ENCODE data around the gene INF2.
"Not testable (repeated sequence)": the region's sequence is repeated elsewhere in the genome, so short reads cannot be mapped to it uniquely, and the experiment has no call there.

The INF2 gene

DNA sequence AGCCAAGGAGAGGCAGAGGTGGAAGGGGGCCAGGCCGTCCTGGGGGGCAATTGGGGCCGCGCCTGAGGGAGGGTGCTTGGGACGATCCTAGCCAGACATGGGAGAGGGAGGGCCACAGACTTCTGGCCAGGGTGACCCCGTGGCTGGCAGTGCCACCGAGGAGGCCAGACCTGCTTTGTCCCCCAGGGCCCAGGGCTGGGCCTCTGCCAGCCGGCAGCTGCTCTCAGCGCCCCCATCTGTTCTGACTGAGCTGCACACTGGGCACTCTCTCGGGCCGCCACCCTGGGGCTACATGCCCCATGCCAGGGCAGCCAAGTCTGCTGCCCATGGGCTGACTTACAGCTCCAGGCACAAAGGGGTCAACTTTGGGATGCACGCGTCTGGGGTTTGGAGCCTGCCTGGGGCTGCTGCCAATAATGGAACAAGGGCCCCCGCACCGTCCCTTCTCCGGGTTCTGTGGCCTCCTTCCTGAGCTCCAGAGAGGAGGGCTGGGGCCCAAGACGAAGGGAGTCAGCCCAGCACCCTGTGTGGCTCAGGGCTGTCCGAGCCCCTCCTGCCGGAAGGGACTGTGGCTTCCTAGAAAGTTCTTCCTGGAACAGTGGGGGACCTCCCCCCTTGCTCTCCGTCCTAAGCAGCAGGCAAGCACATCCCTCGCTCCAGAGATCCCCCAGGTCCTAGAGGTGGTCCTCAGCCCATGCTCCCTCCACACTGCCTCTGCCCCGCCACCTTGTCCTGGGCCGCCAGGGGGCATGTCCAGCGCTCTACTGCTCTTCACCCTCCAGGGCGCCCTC is 35.8 kb downstream of the INF2 start:
- POLR2A ChIA-PET: no interaction called here
- H3K4me3 ChIP-seq (ENCODE audit: control insufficient read depth in 1 of 7, extremely low read depth in 1 of 7, insufficient read depth in 4 of 7, low read depth in 2 of 7, low read length in 6 of 7): peak overlapping the region in 3 of 7 experiments; percentile 7 to 83 (median 75)
- CTCF ChIA-PET: interaction anchor here (0.6 to 5.4 kb wide), 9 partner anchors 9 to 60 kb away, joined by 3 to 31 read pairs (median 6); partner anchors contain the start of gene SIVA1

DNA sequence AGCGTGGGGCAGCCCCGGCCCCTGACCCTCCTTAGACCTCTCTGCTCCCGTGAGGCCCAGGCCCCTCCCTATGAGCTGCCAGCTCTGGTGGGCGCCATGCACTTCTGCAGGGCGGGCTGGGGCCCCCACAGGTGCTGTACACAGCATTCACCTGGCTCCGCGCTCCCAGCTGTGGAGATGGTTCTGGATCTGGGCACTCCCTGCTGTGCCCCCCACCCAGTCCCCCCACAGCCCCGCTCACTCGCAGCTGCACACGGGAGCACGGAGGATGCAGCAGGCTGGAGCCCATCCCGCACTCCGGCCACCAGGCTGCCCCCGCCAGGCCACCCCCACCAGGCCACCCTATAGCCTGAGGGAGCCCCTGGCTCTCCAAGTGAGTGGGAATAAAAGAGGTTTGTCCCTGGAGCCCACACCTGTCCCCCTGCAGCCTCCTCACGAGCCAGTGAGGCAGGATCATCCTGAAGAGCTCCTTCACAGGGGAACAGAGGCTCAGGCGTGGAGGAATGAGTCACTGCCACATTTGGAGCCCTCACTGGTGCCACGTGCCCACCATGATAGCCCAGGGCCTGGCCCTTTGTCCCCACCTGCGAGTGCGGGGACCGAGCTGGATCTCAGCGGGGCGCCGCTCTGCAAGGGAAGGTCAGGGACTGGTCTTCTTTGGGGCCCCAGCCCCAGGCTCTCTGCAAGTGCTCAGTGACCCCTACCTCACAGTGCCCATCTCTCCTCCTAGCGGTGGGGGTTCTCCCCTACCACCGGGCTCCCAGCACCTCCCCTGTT is 36.5 kb downstream of the INF2 start:
- peaks cover 0 to 3% (median 0%) of the 10 kb centered on the region in 5 experiments for H3K27me3 ChIP-seq (replicated peaks in 2 of 5; ENCODE audit: control insufficient read depth in 4 of 5, insufficient read depth in 5 of 5, low read length in 4 of 5)
- WGBS (ENCODE audit: insufficient coverage): 93% methylated on average over 13 of the region's 25 CpGs
- H3K4me3 ChIP-seq (ENCODE audit: control insufficient read depth in 1 of 7, extremely low read depth in 1 of 7, insufficient read depth in 4 of 7, low read depth in 2 of 7, low read length in 6 of 7): no peak overlapping the region
- H3K27ac ChIP-seq (ENCODE audit: insufficient read depth in 1 of 2, low read depth in 1 of 2, low read length in 2 of 2, poor library complexity in 1 of 2, severe bottlenecking in 2 of 2): no peak overlapping the region
- no peaks in the 10 kb centered on the region for H3K9me3 ChIP-seq (ENCODE audit: control extremely low read depth in 1 of 5, control insufficient read depth in 4 of 5, insufficient read depth in 2 of 5, low read depth in 1 of 5, low read length in 4 of 5)
- peaks cover 0 to 2% (median 0%) of the 10 kb centered on the region in 4 experiments for H3K36me3 ChIP-seq (ENCODE audit: control insufficient read depth in 4 of 4, insufficient read depth in 4 of 4, low read length in 3 of 4)
- ChIA-PET CTCF (interaction anchor here (0.6 to 5.4 kb wide), 8 partner anchors 8 to 49 kb away, joined by 3 to 31 read pairs (median 6); partner anchors contain the start of gene SIVA1), POLR2A (no interaction called here)
- H3K4me1 ChIP-seq (ENCODE audit: control extremely low read depth in 1 of 4, control insufficient read depth in 4 of 4, insufficient read depth in 4 of 4, low read length in 3 of 4): peaks cover 0 to 17% (median 12%) of the 10 kb centered on the region in 4 experiments
- no peak for DNase-seq

More for the DNA sequence above, 35.8 kb downstream of the INF2 start:
- Histone ChIP-seq H3K27ac (ENCODE audit: insufficient read depth in 1 of 2, low read depth in 1 of 2, low read length in 2 of 2, poor library complexity in 1 of 2, severe bottlenecking in 2 of 2) (no peak overlapping the region), H3K27me3 (replicated peaks in 2 of 5; ENCODE audit: control insufficient read depth in 4 of 5, insufficient read depth in 5 of 5, low read length in 4 of 5) (peaks cover 0 to 3% (median 0%) of the 10 kb centered on the region in 5 experiments), H3K36me3 (ENCODE audit: control insufficient read depth in 4 of 4, insufficient read depth in 4 of 4, low read length in 3 of 4) (peaks cover 0 to 2% (median under 1%) of the 10 kb centered on the region in 4 experiments), H3K9me3 (ENCODE audit: control extremely low read depth in 1 of 5, control insufficient read depth in 4 of 5, insufficient read depth in 2 of 5, low read depth in 1 of 5, low read length in 4 of 5) (no peaks in the 10 kb centered on the region), H3K4me1 (ENCODE audit: control extremely low read depth in 1 of 4, control insufficient read depth in 4 of 4, insufficient read depth in 4 of 4, low read length in 3 of 4) (peaks cover 0 to 17% (median 12%) of the 10 kb centered on the region in 4 experiments)
- DNase-seq: peak in 1 of 3 donors; percentile 13
- 73% methylated on average over 23 of the region's 24 CpGs for WGBS (ENCODE audit: insufficient coverage)

- Histone ChIP-seq H3K4me3 (ENCODE audit: control insufficient read depth in 1 of 7, extremely low read depth in 1 of 7, insufficient read depth in 4 of 7, low read depth in 2 of 7, low read length in 6 of 7) (no peak overlapping the region), H3K27me3 (replicated peaks in 2 of 5; ENCODE audit: control insufficient read depth in 4 of 5, insufficient read depth in 5 of 5, low read length in 4 of 5) (peaks cover 0 to 3% (median 0%) of the 10 kb centered on the region in 5 experiments), H3K4me1 (ENCODE audit: control extremely low read depth in 1 of 4, control insufficient read depth in 4 of 4, insufficient read depth in 4 of 4, low read length in 3 of 4) (peaks cover 0 to 17% (median 12%) of the 10 kb centered on the region in 4 experiments), H3K36me3 (ENCODE audit: control insufficient read depth in 4 of 4, insufficient read depth in 4 of 4, low read length in 3 of 4) (no peaks in the 10 kb centered on the region), H3K9me3 (ENCODE audit: control extremely low read depth in 1 of 5, control insufficient read depth in 4 of 5, insufficient read depth in 2 of 5, low read depth in 1 of 5, low read length in 4 of 5) (no peaks in the 10 kb centered on the region), H3K27ac (ENCODE audit: insufficient read depth in 1 of 2, low read depth in 1 of 2, low read length in 2 of 2, poor library complexity in 1 of 2, severe bottlenecking in 2 of 2) (no peak overlapping the region)
- ChIA-PET CTCF (interaction anchor here (1.2 to 5.4 kb wide), 5 partner anchors 9 to 50 kb away, joined by 3 to 31 read pairs (median 6); no protein-coding TSS in a partner anchor), POLR2A (no interaction called here)
- no peak for DNase-seq
- 97% methylated on average over 19 of the region's 21 CpGs for WGBS (ENCODE audit: insufficient coverage)
These were observed 37.4 kb downstream of the INF2 start for GRCh38 chr14:104726600-104727451.

DNA sequence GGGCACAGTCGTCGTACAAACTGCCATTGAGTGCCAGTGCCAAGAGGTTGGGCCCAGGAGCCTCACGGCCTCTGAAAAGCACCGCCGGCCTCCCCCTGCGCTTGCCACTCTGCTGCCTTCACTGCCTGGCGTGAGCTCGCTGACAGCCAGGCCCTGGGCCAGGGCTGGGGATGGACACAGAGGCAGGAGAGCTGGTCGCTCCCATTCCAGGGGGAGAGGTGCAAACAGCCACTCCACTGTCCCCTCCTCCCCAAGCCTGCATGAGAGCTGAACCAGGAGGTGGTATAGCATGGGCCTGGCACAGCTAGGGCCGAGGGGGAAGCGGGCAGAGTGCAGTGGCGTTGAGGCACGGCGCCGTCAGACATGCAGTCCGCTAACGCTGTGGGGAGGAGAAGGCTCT is 39.2 kb downstream of the INF2 start:
- CTCF ChIA-PET: interaction anchor here (1.2 kb wide), 1 partner anchor 8 kb away, joined by 3 read pairs; no protein-coding TSS in a partner anchor
- H3K27me3 ChIP-seq (replicated peaks in 2 of 5; ENCODE audit: control insufficient read depth in 4 of 5, insufficient read depth in 5 of 5, low read length in 4 of 5): peaks cover 0 to 3% (median 0%) of the 10 kb centered on the region in 5 experiments
- H3K4me1 ChIP-seq (ENCODE audit: control extremely low read depth in 1 of 4, control insufficient read depth in 4 of 4, insufficient read depth in 4 of 4, low read length in 3 of 4): peaks cover 0 to 14% (median 10%) of the 10 kb centered on the region in 4 experiments
- POLR2A ChIA-PET: no interaction called here
- no peaks in the 10 kb centered on the region for H3K9me3 ChIP-seq (ENCODE audit: control extremely low read depth in 1 of 5, control insufficient read depth in 4 of 5, insufficient read depth in 2 of 5, low read depth in 1 of 5, low read length in 4 of 5)
- no peak overlapping the region for H3K27ac ChIP-seq (ENCODE audit: insufficient read depth in 1 of 2, low read depth in 1 of 2, low read length in 2 of 2, poor library complexity in 1 of 2, severe bottlenecking in 2 of 2)
- no peaks in the 10 kb centered on the region for H3K36me3 ChIP-seq (ENCODE audit: control insufficient read depth in 4 of 4, insufficient read depth in 4 of 4, low read length in 3 of 4)
- DNase-seq: no peak
- 97% methylated on average over 14 of the region's 17 CpGs for WGBS (ENCODE audit: insufficient coverage)
- no peak overlapping the region for H3K4me3 ChIP-seq (ENCODE audit: control insufficient read depth in 1 of 7, extremely low read depth in 1 of 7, insufficient read depth in 4 of 7, low read depth in 2 of 7, low read length in 6 of 7)

- H3K27me3 ChIP-seq (replicated peaks in 2 of 5; ENCODE audit: control insufficient read depth in 4 of 5, insufficient read depth in 5 of 5, low read length in 4 of 5); H3K27ac ChIP-seq (ENCODE audit: insufficient read depth in 1 of 2, low read depth in 1 of 2, low read length in 2 of 2, poor library complexity in 1 of 2, severe bottlenecking in 2 of 2); H3K36me3 ChIP-seq (ENCODE audit: control insufficient read depth in 4 of 4, insufficient read depth in 4 of 4, low read length in 3 of 4); H3K9me3 ChIP-seq (ENCODE audit: control extremely low read depth in 1 of 5, control insufficient read depth in 4 of 5, insufficient read depth in 2 of 5, low read depth in 1 of 5, low read length in 4 of 5); POLR2A ChIA-PET; CTCF ChIA-PET; DNase-seq; H3K4me3 ChIP-seq (ENCODE audit: control insufficient read depth in 1 of 7, extremely low read depth in 1 of 7, insufficient read depth in 4 of 7, low read depth in 2 of 7, low read length in 6 of 7): not testable (repeated sequence)
- H3K4me1 ChIP-seq (ENCODE audit: control extremely low read depth in 1 of 4, control insufficient read depth in 4 of 4, insufficient read depth in 4 of 4, low read length in 3 of 4): peaks cover 0 to 11% (median 8%) of the 10 kb centered on the region in 4 experiments
- 96% methylated on average over 17 of the region's 73 CpGs for WGBS (ENCODE audit: insufficient coverage)
These were observed 39.9 kb downstream of the INF2 start for GRCh38 chr14:104729176-104729834.

- no peak overlapping the region for H3K27ac ChIP-seq (ENCODE audit: insufficient read depth in 1 of 2, low read depth in 1 of 2, low read length in 2 of 2, poor library complexity in 1 of 2, severe bottlenecking in 2 of 2)
- no peak overlapping the region for H3K4me3 ChIP-seq (ENCODE audit: control insufficient read depth in 1 of 7, extremely low read depth in 1 of 7, insufficient read depth in 4 of 7, low read depth in 2 of 7, low read length in 6 of 7)
- POLR2A ChIA-PET: no interaction called here
- no peak for DNase-seq
- peaks cover 0 to 6% (median 4%) of the 10 kb centered on the region in 4 experiments for H3K4me1 ChIP-seq (ENCODE audit: control extremely low read depth in 1 of 4, control insufficient read depth in 4 of 4, insufficient read depth in 4 of 4, low read length in 3 of 4)
- CTCF ChIA-PET: interaction anchor here (1.1 kb wide), 1 partner anchor 96 kb away, joined by 3 read pairs; no protein-coding TSS in a partner anchor
- H3K36me3 ChIP-seq (ENCODE audit: control insufficient read depth in 4 of 4, insufficient read depth in 4 of 4, low read length in 3 of 4): no peaks in the 10 kb centered on the region
- H3K9me3 ChIP-seq (ENCODE audit: control extremely low read depth in 1 of 5, control insufficient read depth in 4 of 5, insufficient read depth in 2 of 5, low read depth in 1 of 5, low read length in 4 of 5): no peaks in the 10 kb centered on the region
- 87% methylated on average over 4 of the region's 16 CpGs for WGBS (ENCODE audit: insufficient coverage)
- H3K27me3 ChIP-seq (replicated peaks in 2 of 5; ENCODE audit: control insufficient read depth in 4 of 5, insufficient read depth in 5 of 5, low read length in 4 of 5): peaks cover 0 to under 1% (median 0%) of the 10 kb centered on the region in 5 experiments
These were observed 40.4 kb downstream of the INF2 start for GRCh38 chr14:104729835-104730181.
